Activated CD4-positive, alpha-beta memory T cell treated with anti-CD3 and anti-CD28 coated beads for 36 hours (primary cell): ENCODE data around the gene LAMB2. TPM values are rescaled to one million over a fixed set of nuclear protein-coding genes. Genes with fewer than 3 reads are reported as not detected.

Experiments
- CTCF ChIA-PET: fragments of 350-600 bp; sonication (Branson Sonifier 250); formaldehyde crosslinking; loops from one replicate; lab custom pipeline; 2021; ENCODE audit warnings: antibody characterized with exemption, inconsistent platforms; lab: Charles Lee
- POLR2A ChIA-PET: fragments of 350-600 bp; sonication (Branson Sonifier 250); formaldehyde crosslinking; loops from one replicate; lab custom pipeline; 2021; ENCODE audit warnings: antibody characterized with exemption; lab: Charles Lee
- DNase-seq: peaks from one replicate; pipeline ENCODE4 v3.0.0-alpha.2; 2020
- H3K27ac Mint-ChIP-seq: one replicate; pipeline ENCODE4 v1.8.0; 2021; ENCODE audit warnings: mixed read lengths
- H3K27me3 Mint-ChIP-seq: one replicate; pipeline ENCODE4 v1.8.0; 2021; ENCODE audit warnings: mixed read lengths
- H3K36me3 Mint-ChIP-seq: one replicate; pipeline ENCODE4 v1.8.0; 2021; ENCODE audit warnings: mixed read lengths
- H3K4me1 Mint-ChIP-seq: one replicate; pipeline ENCODE4 v1.8.0; 2021; ENCODE audit warnings: low read depth, mixed read lengths
- H3K4me3 Mint-ChIP-seq: one replicate; pipeline ENCODE4 v1.8.0; 2021; ENCODE audit warnings: mild to moderate bottlenecking, mixed read lengths
- H3K9me3 Mint-ChIP-seq: one replicate; pipeline ENCODE4 v1.8.0; 2021; ENCODE audit warnings: mixed read lengths
- intact Hi-C: fragments of 100-400 bp; cut with micrococcal nuclease; formaldehyde crosslinking; loops from one replicate; pipeline ENCODE4 v1.15.1; 2023
- total RNA-seq, 2 experiments: library from RNA; stranded (reverse); gene quantifications; one replicate each; pipeline ENCODE4 v1.2.3, GENCODE V29; 2021

LAMB2 gene
- total RNA-seq, 2 experiments from 2014 or later: not detected

DNA sequence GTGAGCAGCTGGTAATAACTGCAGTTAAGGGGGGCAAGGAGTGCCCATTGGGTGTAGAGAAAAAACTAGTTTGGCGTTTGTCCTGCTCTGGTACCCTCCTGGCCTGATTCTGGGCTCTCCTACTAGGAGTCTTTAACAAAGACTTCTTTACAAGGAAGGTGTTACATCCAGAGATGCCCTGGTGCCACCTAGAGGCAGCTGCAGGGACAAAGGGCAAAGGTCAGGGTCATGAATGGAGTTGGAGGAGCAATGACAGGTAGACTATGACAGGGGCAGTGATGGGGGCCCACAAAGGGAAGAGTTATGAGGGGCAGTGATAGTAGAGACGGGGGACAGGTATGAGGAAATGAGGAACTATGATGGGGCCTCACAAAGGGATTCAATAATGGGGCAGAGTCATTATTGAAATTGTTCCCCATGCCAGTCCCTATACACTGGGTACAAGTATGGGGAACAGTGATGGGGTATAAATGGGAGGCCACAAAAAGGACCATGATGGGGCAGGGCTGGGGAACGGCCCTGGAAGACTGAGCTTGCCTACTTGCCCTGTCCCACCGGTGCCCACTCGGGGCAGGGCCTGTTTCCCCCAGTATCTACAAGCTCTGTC lies 25.4 kb upstream of the LAMB2 start:
- ChIA-PET POLR2A (no interaction called here), CTCF (interaction anchor here (0.6 to 4.7 kb wide), 10 partner anchors 13 to 381 kb away, joined by 3 to 22 read pairs (median 4); partner anchors contain the start of genes KLHDC8B, NDUFAF3, P4HTM and QRICH1)
- no peaks in the 10 kb centered on the region for H3K27me3 Mint-ChIP-seq
- intact Hi-C loops: loop anchor here (1.0 to 2.0 kb wide), 2 partner anchors 63 to 170 kb away; partner anchors contain the start of gene QRICH1
- H3K9me3 Mint-ChIP-seq: no peaks in the 10 kb centered on the region
- H3K4me3 Mint-ChIP-seq: no peak overlapping the region
- DNase-seq: peak; percentile 78
- H3K36me3 Mint-ChIP-seq: peaks cover 2% of the 10 kb centered on the region
- H3K27ac Mint-ChIP-seq: no peak overlapping the region
- H3K4me1 Mint-ChIP-seq: peaks cover 5% of the 10 kb centered on the region

DNA sequence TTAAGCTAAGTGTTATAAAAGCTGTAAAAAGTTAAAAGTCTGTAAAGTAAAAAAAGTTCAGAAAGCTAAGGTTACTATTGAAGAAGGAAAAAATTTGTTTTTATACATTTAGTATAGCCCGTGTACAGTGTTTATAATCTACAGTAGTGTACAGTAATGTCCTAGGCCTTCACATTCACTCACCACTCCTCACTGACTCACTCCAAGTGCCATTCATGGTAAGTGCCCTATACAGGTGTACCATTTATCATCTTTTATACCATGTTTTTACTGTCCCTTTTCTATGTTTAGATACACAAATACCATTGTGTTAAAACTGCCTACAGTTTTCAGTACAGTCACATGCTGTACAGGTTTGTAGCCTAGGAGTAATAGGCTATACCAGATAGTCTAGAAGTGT lies 24.4 kb upstream of the LAMB2 start:
- POLR2A ChIA-PET: no interaction called here
- Mint-ChIP-seq H3K27ac (no peak overlapping the region), H3K4me1 (peaks cover 4% of the 10 kb centered on the region), H3K9me3 (no peaks in the 10 kb centered on the region), H3K36me3 (no peaks in the 10 kb centered on the region), H3K4me3 (no peak overlapping the region), H3K27me3 (no peaks in the 10 kb centered on the region)
- CTCF ChIA-PET: interaction anchor here (0.6 to 4.7 kb wide), 9 partner anchors 14 to 382 kb away, joined by 3 to 22 read pairs (median 5); partner anchors contain the start of genes KLHDC8B, NDUFAF3, P4HTM and QRICH1
- intact Hi-C loops: no loop called here
- no peak for DNase-seq

DNA sequence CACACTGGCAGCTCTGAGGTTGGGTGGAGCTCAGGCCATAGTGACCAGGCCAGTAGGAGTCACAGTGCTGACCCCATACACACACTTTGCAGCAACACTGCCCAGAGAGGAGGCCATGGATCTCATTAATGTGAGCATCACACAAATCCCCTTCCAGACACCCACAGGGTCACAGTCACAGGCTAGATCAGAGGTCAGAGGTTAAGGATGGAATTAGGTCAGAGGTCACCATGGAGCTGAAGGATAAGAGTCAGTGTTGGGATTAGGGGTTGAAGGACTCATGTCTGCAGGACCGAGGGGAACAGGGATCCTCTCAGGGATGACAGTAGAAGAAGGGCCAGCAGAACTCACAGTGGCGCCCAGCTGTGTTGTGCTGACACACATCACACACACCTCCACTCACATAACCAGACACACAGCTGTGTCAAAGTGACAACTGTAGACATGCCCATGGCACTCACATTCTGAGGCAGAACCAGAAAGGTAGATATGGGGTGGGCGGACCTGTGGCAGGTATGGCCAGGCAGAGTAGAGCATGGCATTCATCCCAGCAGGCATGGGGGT lies 20.6 kb upstream of the LAMB2 start:
- H3K27ac Mint-ChIP-seq: no peak overlapping the region

DNA sequence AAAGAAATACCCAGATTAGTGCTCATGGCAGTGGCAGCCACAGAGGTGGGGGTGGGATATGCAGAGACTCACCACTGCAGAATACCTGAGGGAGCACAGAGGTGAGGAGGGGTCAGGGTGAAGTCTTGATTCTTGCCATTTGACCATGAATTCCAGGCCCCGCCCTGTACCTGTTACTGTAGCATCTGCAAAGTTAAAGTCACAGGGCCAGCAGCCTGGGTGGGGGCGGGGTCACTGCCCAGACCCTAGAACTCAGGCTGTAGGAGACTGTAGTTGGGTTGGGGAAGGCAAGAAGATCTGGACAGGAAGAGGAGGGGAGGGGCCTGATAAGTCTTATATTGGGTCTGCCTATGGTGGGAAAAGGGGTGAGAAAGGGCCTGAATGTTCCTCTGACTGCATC lies 18.8 kb upstream of the LAMB2 start:
- Mint-ChIP-seq H3K9me3 (no peaks in the 10 kb centered on the region), H3K4me3 (no peak overlapping the region), H3K36me3 (no peaks in the 10 kb centered on the region), H3K4me1 (no peaks in the 10 kb centered on the region), H3K27ac (no peak overlapping the region), H3K27me3 (no peaks in the 10 kb centered on the region)
- no peak for DNase-seq
- CTCF ChIA-PET: no interaction called here
- intact Hi-C loops: no loop called here
- POLR2A ChIA-PET: no interaction called here

More for the DNA sequence above, 20.6 kb upstream of the LAMB2 start:
- POLR2A ChIA-PET: no interaction called here
- CTCF ChIA-PET: interaction anchor here (0.5 to 1.5 kb wide), 3 partner anchors 17 to 119 kb away, joined by 3 to 4 read pairs (median 4); partner anchors contain the start of gene KLHDC8B
- Mint-ChIP-seq H3K4me1 (no peaks in the 10 kb centered on the region), H3K27me3 (no peaks in the 10 kb centered on the region), H3K9me3 (no peaks in the 10 kb centered on the region), H3K36me3 (no peaks in the 10 kb centered on the region), H3K4me3 (no peak overlapping the region)
- no peak for DNase-seq
- intact Hi-C loops: no loop called here

DNA sequence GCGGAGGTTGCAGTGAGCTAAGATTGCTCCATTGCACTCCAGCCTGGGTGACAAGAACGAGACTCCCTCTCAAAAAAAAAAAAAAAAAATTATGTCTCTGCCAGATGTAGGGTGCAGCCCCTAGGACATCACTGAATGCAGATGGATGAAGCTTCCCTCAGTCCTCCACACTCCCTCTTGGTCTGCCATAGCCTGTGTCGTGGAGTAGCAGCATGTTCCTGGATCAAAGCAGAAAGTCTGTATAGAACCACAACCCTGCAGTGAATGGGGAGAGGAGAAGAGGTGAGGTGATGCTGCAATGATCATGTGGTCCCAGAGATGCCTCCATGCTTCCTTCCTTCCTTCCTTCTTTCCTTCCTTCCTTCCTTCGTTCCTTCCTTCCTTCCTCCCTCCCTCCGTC lies 15.3 kb upstream of the LAMB2 start:
- Mint-ChIP-seq H3K4me1 (no peaks in the 10 kb centered on the region), H3K27ac (no peak overlapping the region), H3K4me3 (no peak overlapping the region), H3K9me3 (no peaks in the 10 kb centered on the region), H3K27me3 (no peaks in the 10 kb centered on the region), H3K36me3 (no peaks in the 10 kb centered on the region)
- DNase-seq: no peak
- ChIA-PET CTCF (no interaction called here), POLR2A (no interaction called here)
- intact Hi-C loops: no loop called here

DNA sequence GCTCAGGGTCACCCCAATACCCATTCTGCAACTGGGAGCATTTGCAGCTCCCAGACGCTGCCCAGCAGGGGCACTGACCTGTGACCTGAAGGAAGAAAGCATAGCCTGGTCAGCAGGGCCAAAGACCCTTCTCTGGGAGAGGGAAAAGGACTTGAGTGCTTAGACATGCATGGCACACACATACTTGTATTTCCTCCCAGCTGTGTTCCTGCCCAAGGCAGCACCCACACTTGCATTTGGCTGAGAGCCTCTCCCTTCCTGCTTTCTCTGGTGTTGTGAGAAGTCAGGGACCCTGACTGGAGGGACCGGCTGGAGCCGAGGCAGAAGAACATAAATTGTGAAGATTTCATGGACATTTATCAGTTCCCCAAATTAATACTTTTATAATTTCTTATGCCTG lies 7.2 kb upstream of the LAMB2 start:
- Mint-ChIP-seq H3K27ac (no peak overlapping the region), H3K4me1 (no peaks in the 10 kb centered on the region), H3K36me3 (no peaks in the 10 kb centered on the region), H3K4me3 (no peak overlapping the region), H3K27me3 (peaks cover 8% of the 10 kb centered on the region), H3K9me3 (no peaks in the 10 kb centered on the region)
- intact Hi-C loops: no loop called here
- no peak for DNase-seq
- POLR2A ChIA-PET: no interaction called here
- CTCF ChIA-PET: no interaction called here

DNA sequence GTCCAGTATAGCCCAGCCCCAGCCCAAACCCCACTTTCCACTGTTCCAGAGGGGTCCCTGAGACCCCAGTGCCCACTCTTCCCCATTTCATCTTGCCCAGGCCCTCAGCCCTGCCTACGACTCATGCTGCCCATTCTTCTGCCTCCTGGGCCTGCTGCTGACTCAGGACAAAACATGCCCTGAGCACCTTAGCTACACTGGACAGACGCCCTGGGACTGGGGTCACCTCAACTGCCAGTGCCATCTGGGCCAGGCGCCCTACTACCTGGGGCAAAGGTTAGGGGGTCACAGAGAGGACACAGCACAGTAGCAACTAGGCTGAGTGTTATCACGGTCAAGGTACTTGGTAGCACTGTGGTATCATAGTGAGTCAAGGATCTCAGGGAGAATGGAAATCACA lies 2.6 kb upstream of the LAMB2 start:
- POLR2A ChIA-PET: no interaction called here
- DNase-seq: no peak
- H3K9me3 Mint-ChIP-seq: no peaks in the 10 kb centered on the region
- H3K4me3 Mint-ChIP-seq: no peak overlapping the region
- no peaks in the 10 kb centered on the region for H3K4me1 Mint-ChIP-seq
- peaks cover 19% of the 10 kb centered on the region for H3K27me3 Mint-ChIP-seq
- H3K27ac Mint-ChIP-seq: no peak overlapping the region
- CTCF ChIA-PET: interaction anchor here (1.9 kb wide), 1 partner anchor 41 kb away, joined by 5 read pairs; the partner anchor contains the start of gene QRICH1
- H3K36me3 Mint-ChIP-seq: no peaks in the 10 kb centered on the region
- intact Hi-C loops: no loop called here

DNA sequence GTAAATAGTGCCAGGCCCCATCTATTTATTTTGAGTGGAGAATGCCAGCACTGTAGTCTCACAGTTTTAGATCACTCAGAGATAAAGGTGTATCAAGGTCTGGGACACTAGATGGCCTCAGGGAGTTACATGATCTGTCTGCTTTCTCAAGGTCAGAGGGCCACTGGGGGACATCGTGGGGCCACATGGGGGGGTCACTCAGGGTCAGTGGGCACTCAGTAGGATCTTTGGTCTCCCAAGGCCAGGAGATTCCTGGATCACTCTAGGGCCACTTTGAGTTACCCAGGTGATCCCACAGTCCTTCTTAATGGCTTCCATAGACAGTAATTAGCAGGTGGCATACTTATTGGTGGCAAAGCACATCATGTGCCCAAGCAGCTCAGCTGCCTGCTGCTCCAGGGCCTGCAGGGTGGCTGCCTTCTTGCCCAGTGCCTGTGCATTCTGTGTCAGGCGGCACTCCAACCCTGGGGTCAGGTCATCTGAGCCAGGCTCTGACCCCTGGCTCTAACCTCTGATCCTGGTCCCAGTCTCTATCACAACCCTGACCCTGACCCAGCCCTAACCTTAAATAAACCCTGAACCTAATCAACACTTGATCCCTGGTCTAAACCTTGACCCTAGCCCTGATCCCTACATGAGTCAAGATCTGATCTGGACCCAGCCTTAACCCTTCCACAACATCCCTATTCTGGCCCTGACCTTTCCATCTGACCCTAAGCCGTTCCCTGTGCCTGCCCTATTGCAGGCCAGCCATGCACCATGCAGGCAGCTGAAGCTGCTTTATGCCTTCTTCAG lies 1.8 kb upstream of the LAMB2 start:
- Mint-ChIP-seq H3K27me3 (peaks cover 19% of the 10 kb centered on the region), H3K27ac (no peak overlapping the region), H3K4me1 (no peaks in the 10 kb centered on the region), H3K4me3 (no peak overlapping the region), H3K9me3 (no peaks in the 10 kb centered on the region), H3K36me3 (no peaks in the 10 kb centered on the region)
- intact Hi-C loops: no loop called here
- POLR2A ChIA-PET: interaction anchor here (0.7 kb wide), 1 partner anchor 84 kb away, joined by 4 read pairs; no protein-coding TSS in a partner anchor
- no peak for DNase-seq
- CTCF ChIA-PET: no interaction called here

DNA sequence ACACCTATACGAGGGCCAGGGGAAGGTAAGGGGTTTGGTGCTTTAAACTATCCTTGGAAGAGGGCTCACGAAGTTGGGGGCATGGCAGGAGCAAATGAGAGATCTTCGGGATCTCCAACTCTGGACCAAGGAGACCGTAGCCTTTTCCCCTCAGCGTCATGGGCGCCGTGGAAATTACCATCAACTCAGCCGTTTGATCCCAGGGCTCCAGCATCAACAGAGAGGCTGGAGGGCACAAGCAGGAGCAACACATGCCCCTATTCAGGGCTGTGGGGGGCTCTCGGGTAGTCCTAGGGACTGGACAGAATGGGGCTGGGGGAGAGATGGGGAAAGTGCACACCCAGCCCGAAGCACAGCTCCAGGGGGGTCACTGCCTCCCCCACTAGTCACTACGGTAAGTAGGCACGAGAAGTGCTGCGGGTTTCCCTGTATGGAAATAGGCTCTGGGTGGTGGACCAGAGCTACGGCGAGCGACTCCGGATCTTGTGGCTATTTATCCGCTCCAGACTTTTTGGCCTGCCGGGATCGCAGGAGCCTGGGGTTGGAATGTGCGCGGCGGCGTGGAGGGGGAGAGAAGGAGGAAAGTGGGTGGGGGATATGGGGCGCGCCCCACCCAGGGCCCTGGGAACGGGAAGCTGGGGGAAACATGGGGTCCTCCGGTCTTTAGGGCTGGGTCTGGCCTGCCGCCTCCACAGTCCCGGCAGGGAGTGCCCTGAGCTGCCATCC lies 539 bp upstream of the LAMB2 start:
- Mint-ChIP-seq H3K36me3 (no peaks in the 10 kb centered on the region), H3K4me1 (no peaks in the 10 kb centered on the region), H3K4me3 (no peak overlapping the region), H3K27ac (no peak overlapping the region), H3K9me3 (no peaks in the 10 kb centered on the region), H3K27me3 (peaks cover 19% of the 10 kb centered on the region)
- intact Hi-C loops: no loop called here
- POLR2A ChIA-PET: no interaction called here
- CTCF ChIA-PET: no interaction called here
- no peak for DNase-seq

DNA sequence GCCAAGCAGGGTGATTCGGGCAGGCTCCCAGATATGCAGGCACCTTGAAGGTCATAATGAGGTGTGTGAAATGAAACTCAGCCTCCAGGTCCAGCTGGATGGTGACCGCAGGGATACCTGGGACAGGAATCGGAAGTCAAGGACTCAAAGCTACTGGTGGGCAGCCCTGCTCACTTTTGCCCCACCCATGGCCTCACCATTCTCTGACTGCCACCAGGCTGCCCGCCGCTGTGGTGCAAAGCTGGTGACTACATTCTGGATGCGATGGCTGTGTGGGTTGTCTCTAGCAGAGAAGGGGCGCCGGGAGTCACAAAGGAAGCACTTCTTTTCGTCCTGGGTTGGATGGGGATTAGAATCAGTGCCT lies 795 bp downstream of the LAMB2 start:
- intact Hi-C loops: no loop called here
- H3K27ac Mint-ChIP-seq: no peak overlapping the region
- no peaks in the 10 kb centered on the region for H3K4me1 Mint-ChIP-seq
- ChIA-PET POLR2A (interaction anchor here (0.9 kb wide), 1 partner anchor 30 kb away, joined by 3 read pairs; no protein-coding TSS in a partner anchor), CTCF (no interaction called here)
- H3K9me3 Mint-ChIP-seq: no peaks in the 10 kb centered on the region
- no peak overlapping the region for H3K4me3 Mint-ChIP-seq
- DNase-seq: no peak
- H3K27me3 Mint-ChIP-seq: peaks cover 15% of the 10 kb centered on the region
- H3K36me3 Mint-ChIP-seq: no peaks in the 10 kb centered on the region

DNA sequence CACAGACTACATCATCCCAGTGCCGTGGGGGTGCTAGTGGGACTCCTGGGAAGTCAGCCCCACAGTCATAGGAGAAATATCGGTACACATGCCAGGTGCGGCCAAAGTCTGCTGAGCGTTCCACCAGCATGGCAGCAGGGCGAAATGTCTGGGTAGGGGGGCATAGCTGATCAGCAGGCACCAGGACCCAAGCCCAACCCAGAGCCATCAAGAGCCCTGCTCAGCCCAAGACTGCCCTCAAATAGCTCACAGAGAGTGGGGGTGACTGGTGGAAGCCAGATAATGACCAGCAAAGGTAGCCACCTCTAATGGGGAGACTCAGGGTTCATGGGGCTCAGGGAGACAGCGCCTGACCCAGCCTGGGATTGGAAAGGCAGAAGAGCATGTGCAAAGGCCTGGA lies 1.3 kb downstream of the LAMB2 start:
- ChIA-PET POLR2A (interaction anchor here (0.9 kb wide), 1 partner anchor 31 kb away, joined by 3 read pairs; no protein-coding TSS in a partner anchor), CTCF (no interaction called here)
- Mint-ChIP-seq H3K4me3 (no peak overlapping the region), H3K36me3 (no peaks in the 10 kb centered on the region), H3K27me3 (peaks cover 15% of the 10 kb centered on the region), H3K4me1 (no peaks in the 10 kb centered on the region), H3K27ac (no peak overlapping the region), H3K9me3 (no peaks in the 10 kb centered on the region)
- intact Hi-C loops: no loop called here
- no peak for DNase-seq

DNA sequence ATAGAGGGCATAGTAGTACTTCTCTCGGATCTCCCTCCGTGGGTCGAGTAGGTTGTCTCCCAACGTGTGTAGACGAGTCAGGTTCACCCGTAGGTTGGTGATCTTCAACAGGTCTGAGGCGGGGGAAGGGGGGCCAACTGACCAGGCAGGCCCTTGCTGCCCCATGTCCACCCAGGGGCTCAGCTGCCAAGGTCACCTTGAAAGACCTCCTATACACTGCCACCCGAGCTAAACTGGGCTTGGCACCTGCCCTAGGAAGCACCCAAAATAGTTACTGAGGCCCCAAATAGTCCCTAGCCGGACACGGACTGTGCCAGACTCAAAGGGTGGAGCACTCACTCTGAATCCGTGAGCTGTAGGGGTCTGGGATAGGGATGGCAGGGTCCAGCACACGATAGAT lies 1.8 kb downstream of the LAMB2 start:
- Mint-ChIP-seq H3K9me3 (no peaks in the 10 kb centered on the region), H3K4me3 (no peak overlapping the region), H3K36me3 (no peaks in the 10 kb centered on the region), H3K27me3 (peaks cover 14% of the 10 kb centered on the region), H3K27ac (no peak overlapping the region), H3K4me1 (no peaks in the 10 kb centered on the region)
- intact Hi-C loops: no loop called here
- no peak for DNase-seq
- POLR2A ChIA-PET: interaction anchor here (0.9 kb wide), 1 partner anchor 31 kb away, joined by 3 read pairs; no protein-coding TSS in a partner anchor
- CTCF ChIA-PET: no interaction called here
